ENCODE measurements around the gene DGCR2.

Gene DGCR2

GRCh38 chr22:19070397-19071169, 51.6 kb downstream of the DGCR2 start:
- TF ChIP-seq GATA2 (IDR thresholded peaks at IDR 0.05; ENCODE audit: low read depth, low read length) (no peak), GATA3 (IDR thresholded peaks at IDR 0.05; ENCODE audit: low read depth, low read length) (no peak)

DNA sequence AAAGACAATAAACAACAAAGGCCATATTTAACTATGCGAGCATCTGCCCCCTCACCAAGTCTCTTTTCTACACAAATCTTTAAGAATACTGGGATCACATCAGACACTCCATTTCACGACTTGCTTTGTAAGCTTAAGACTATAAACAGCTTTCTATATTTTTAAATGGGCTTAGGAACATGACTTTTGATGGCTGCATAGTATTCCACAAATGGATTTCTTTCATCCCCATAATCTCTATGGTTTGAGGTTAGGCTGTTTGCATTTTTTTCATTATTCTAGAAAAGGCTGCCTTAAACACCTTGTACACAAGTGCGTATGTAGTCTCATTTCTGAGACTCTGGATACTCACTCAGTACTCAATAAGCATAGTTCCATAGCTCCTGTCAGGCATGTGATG, 52.8 kb downstream of the DGCR2 start:
- no peak for TF ChIP-seq GATA2 (IDR thresholded peaks at IDR 0.05; ENCODE audit: low read depth, low read length)
- TF ChIP-seq GATA3 (IDR thresholded peaks at IDR 0.05; ENCODE audit: low read depth, low read length), result no peak

DNA sequence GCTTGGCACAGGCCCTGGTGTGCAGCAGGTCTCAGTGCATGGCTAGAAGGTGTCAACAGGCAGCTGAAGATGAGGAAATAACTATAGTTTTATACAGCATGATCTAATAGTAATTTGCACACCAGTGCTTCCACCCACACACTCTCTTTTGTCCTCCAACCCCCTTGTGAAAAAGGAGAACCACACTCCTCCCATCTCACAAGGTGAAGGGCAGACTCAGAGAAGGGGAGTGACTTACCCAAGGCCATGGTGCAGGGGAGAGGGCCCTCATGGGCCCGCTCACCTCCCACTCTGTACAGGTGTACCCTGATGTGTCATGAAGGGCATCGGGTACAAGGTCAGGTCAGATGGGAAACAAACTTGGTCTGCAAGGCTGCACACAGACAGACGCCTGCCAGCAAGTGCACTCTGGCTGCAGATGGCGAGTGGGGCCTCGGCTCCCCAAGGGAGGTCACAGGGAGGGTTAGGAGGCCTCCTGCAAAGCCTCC, 53.4 kb downstream of the DGCR2 start:
- TF ChIP-seq GATA2 (IDR thresholded peaks at IDR 0.05; ENCODE audit: low read depth, low read length) (no peak), GATA3 (IDR thresholded peaks at IDR 0.05; ENCODE audit: low read depth, low read length) (no peak)

DNA sequence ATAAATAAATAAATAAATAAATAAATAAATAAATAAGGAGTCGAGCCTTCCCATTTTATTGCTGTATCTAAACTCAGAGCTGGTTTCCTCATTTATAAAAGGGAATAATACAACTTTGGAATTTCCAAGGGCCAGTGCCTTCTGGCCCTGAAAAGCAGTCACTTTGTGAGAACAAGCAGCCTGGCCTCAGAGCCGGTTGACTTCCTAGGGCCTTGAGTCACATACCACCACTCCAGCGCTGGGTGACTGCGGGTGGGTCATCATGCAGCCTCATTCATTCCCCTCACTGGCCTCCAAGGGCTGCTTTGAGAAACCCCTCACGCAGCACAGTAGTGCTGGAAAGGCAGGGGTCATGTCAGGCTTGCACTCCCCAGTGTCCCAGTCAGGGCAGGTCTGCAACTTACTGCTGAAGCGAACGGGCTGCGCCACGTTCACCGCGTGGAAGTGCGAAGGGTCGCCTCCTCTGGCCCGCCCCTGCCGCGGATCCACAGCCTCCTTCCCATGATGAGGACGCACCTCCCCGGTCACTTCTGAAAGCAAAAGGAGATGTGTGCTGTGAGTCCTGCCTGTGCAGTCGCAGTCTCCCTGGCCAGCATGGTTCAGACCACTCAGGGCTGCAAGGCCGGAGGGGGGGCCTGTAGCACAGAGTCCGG, 54.4 kb downstream of the DGCR2 start:
- TF ChIP-seq GATA2 (IDR thresholded peaks at IDR 0.05; ENCODE audit: low read depth, low read length), result no peak
- no peak for TF ChIP-seq GATA3 (IDR thresholded peaks at IDR 0.05; ENCODE audit: low read depth, low read length)

- TF ChIP-seq GATA2 (IDR thresholded peaks at IDR 0.05; ENCODE audit: low read depth, low read length) (no peak), GATA3 (IDR thresholded peaks at IDR 0.05; ENCODE audit: low read depth, low read length) (no peak)
Observed at GRCh38 chr22:19066531-19067271, 55.5 kb downstream of the DGCR2 start.

GRCh38 chr22:19065929-19066328, 56.3 kb downstream of the DGCR2 start:
- TF ChIP-seq GATA3 (IDR thresholded peaks at IDR 0.05; ENCODE audit: low read depth, low read length) (no peak), GATA2 (IDR thresholded peaks at IDR 0.05; ENCODE audit: low read depth, low read length) (no peak)

DNA sequence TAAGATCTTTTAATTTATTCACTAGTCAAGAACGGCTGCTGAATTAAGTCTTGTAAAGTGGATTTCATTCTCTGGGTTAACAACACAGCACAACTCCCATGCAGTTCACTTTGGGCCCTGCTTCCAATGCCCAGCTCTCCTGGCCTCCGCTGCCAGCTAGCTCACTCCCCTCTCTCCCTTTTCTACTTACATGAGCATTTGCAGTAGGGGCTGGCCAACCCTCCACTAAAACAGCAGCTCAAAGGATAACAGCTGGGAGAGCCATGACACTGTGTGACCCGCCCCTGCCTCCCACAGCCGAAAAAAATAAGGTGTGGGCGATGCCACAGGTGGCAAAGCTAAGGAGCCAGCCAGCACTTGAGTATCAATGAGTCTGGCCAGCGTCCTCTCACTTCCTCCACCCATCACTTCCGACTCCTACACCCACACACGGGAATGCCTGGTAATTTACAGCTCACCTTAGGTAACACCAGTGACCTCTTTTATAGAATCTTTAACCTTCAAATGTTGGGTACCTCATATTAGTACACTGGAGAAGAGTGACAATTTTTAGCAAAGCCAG, 56.8 kb downstream of the DGCR2 start:
- TF ChIP-seq GATA3 (IDR thresholded peaks at IDR 0.05; ENCODE audit: low read depth, low read length) (no peak), GATA2 (IDR thresholded peaks at IDR 0.05; ENCODE audit: low read depth, low read length) (no peak)

DNA sequence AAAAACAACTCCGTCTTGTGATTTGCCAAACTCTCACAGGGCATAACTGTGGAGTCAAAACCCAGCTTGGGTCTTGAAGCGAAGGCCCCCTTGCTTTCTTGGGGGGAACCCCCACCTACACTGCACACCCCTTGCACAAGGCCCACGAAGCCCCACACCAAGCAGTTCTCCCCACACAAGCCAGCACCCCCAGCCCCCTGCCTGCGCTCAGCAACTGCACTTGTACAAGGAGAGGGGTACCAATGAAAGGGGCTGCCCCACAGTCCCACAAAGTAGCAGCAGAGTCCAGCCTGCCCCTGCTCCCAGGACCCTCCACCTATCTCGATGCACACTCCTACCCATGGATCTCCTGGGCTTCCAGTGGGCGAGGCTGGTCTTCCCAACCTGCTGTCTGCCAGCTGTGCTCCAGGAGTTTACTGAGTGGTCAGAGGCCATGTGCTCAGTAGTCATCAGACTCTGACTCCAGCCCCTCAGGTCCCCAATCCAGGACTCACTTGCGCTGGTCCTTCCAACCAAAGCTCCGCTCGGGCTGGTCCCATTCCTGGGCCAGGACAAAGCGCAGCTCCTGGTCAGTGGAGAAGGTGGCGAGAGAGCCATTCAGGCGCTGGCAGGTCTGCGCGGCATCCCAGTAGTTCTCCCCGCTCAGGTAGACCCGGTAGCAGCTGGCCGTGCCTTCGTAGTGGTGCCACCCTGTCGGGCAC, 57.7 kb downstream of the DGCR2 start:
- TF ChIP-seq GATA3 (IDR thresholded peaks at IDR 0.05; ENCODE audit: low read depth, low read length) (no peak), GATA2 (IDR thresholded peaks at IDR 0.05; ENCODE audit: low read depth, low read length) (no peak)

DNA sequence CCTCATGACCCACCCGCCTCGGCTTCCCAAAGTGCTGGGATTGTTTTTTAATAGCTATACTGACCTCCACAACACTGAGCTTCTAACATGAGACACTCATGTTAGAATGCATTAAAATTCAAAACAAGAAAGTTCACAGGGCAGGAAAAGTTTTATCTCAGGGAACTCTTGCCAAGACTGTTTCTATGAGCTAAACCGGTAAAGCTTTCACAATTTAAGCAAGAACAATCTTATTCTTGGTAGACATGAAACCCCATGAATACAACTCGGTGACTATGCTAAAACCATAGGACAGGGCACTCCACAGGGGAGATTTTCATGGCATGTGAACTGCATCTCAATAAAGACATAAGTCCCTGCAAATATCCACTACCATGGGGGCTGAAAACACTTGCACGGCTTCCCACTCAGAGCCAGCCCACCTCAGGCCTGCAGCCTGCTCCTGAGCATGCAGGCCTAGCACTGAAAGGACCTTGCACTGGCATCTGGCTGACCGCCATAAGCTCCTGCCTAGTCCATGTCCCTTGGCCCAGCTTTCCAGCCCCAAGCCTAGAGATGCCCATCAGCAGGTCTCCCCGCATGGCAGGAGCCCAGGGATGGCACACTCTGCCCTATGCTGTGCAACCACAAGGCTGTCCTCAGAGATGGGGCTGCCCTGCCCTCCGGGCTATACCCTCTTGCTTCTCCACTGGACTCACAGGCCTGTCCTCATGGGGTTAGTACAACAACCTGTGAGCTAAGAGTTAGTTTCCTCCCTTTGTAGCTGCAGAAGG, 58.4 kb downstream of the DGCR2 start:
- TF ChIP-seq GATA3 (IDR thresholded peaks at IDR 0.05; ENCODE audit: low read depth, low read length), result no peak
- TF ChIP-seq GATA2 (IDR thresholded peaks at IDR 0.05; ENCODE audit: low read depth, low read length), result no peak

- TF ChIP-seq GATA3 (IDR thresholded peaks at IDR 0.05; ENCODE audit: low read depth, low read length), result no peak
- no peak for TF ChIP-seq GATA2 (IDR thresholded peaks at IDR 0.05; ENCODE audit: low read depth, low read length)
Observed at GRCh38 chr22:19062943-19063308, 59.3 kb downstream of the DGCR2 start.

- TF ChIP-seq GATA3 (IDR thresholded peaks at IDR 0.05; ENCODE audit: low read depth, low read length), result no peak
- TF ChIP-seq GATA2 (IDR thresholded peaks at IDR 0.05; ENCODE audit: low read depth, low read length), result no peak
Observed at GRCh38 chr22:19062139-19062942, 59.9 kb downstream of the DGCR2 start.

DNA sequence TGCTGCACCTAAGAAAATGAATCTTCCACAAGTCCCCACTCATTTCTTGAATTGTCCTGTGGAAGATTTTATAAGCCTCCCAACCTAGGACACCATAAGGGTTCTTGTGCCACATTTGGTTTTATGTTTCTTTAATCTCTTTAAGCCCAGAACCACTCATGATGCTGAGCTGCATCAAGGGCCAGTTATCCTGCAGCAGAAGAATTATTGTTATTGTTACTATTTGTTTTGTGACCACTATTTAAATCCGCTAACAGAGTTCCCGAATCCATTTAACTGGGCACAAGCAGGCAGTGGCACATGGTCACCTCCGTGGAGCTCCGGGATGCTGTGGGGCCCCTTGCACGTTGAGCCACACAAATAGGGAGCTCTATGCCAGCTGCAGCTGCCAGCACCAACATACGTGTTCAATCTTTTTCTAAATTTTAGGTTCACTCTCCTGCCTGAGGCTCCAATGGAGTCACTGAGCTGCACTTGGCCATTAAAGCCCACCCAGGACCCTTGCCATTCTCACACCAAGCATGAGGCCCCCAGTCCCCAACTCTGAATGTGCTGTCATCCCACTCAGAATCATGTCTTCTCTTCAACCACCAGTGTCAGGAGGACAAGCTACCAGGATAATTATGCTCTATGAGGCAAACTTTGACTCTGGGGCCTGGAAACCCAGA, 60.6 kb downstream of the DGCR2 start:
- no peak for TF ChIP-seq GATA2 (IDR thresholded peaks at IDR 0.05; ENCODE audit: low read depth, low read length)
